H7 (cell line): ENCODE measurements around the gene OLAH. TPM values are rescaled to one million over a fixed set of nuclear protein-coding genes. Genes with fewer than 3 reads are reported as not detected.
A peak's percentile ranks its signal among the peaks of the same experiment; 100 is the strongest.

Experiments
- DNase-seq: peaks from one replicate; pipeline ENCODE4 v3.0.0; 2012
- H3K27me3 ChIP-seq: 2 replicates; pipeline ENCODE4 v1.6.0; 2011; ENCODE audit warnings: mild to moderate bottlenecking, low read length; ENCODE audit not compliant: control insufficient read depth, insufficient read depth
- H3K36me3 ChIP-seq: replicated peaks from 2 replicates; pipeline ENCODE4 v1.5.1; 2011; ENCODE audit warnings: low read length; ENCODE audit not compliant: control insufficient read depth, insufficient read depth
- H3K4me3 ChIP-seq: 2 replicates; pipeline ENCODE4 v1.5.1; 2011; ENCODE audit warnings: low read depth, mild to moderate bottlenecking, control low read depth, low read length, moderate library complexity; ENCODE audit not compliant: insufficient read depth
- total RNA-seq: library from RNA; depleted of rRNA; stranded (reverse); fragments of >200 nt; shearing (Covaris generic); gene quantifications from 2 replicates; pipeline ENCODE4 v1.2.3, GENCODE V29; 2014

OLAH gene
- total RNA-seq, 1 experiment from 2014 or later = not detected

DNA sequence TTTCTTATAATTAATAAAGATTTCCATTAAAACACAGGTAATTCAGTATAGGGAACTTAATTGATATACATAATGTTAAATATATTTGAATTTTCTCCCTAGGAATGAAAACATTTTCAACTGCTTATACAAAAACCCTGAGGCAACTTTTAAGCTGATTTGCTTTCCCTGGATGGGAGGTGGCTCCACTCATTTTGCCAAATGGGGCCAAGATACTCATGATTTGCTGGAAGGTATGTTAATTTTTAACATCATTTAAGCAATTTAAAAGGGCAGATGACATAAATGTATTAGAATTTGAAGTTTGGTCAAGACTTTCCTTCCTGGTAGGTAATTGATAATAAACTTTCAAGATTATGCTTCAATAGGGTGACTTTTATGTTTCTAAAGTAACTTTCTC lies 5.8 kb downstream of the OLAH start:
- no peak overlapping the region for H3K4me3 ChIP-seq

DNA sequence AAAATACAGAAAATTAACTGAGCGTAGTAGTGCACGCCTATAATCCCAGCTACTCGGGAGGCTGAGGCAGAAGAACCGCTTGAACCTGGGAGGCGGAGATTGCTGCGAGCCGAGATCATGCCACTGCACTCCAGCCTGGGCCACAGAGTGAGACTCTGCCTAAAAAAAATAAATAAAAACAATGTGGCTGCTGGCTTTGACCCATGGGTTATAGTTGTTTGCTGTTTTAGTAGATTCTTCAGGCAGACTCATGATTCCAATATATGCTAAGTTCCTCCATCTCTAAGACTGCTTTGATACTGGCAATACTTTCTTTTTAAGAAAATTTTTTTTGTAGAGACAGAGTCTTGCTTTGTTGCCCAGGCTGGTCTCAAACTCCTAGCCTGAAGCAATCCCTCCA lies 8.4 kb downstream of the OLAH start:
- H3K36me3 ChIP-seq = no peaks in the 10 kb centered on the region
- no peaks in the 10 kb centered on the region for H3K27me3 ChIP-seq
- no peak for DNase-seq
- H3K4me3 ChIP-seq = no peak overlapping the region

More for the DNA sequence above, 5.8 kb downstream of the OLAH start:
- H3K36me3 ChIP-seq = no peaks in the 10 kb centered on the region
- no peaks in the 10 kb centered on the region for H3K27me3 ChIP-seq
- DNase-seq = no peak

DNA sequence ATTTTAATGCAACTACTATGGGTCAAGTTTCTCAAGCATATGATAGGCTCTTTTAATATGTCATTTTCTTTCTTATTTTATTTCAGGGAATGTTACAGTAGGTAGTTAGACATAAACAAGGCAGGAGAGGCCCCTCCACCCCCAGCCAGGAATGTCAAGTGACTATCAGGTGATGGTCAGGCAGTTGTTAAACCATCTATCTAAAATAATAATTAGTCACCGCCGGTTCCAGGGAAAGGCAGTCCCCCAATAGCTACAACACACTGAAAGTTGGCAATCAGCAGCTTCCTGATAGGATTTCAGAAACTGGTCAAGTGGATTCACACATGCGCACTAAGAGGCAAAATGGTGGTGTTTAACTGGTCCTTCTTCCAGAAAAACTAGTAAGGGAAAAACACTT lies 9.3 kb downstream of the OLAH start:
- Histone ChIP-seq H3K27me3 (no peaks in the 10 kb centered on the region), H3K36me3 (no peaks in the 10 kb centered on the region), H3K4me3 (no peak overlapping the region)
- no peak for DNase-seq

DNA sequence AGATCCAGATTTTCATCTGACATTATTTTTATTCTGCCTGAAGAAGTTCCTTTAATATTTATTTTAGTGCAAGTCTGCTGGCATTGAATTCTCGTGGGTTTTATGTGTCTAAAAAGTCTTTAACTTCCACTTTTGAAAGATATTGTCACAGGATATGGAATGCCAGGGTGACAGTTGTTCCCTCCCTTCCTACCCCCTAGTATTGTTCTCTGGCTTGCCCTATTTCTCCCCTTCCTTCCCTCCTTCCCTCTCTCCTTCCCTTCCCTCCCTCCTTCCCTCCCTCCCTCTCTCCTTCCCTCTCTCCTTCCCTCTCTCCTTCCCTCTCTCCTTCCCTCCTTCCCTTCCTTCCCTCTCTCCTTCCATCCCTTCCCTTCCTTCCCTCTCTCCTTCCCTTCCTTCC lies 14.9 kb downstream of the OLAH start:
- Histone ChIP-seq H3K36me3 (no peaks in the 10 kb centered on the region), H3K4me3 (no peak overlapping the region), H3K27me3 (no peaks in the 10 kb centered on the region)
- DNase-seq = no peak

DNA sequence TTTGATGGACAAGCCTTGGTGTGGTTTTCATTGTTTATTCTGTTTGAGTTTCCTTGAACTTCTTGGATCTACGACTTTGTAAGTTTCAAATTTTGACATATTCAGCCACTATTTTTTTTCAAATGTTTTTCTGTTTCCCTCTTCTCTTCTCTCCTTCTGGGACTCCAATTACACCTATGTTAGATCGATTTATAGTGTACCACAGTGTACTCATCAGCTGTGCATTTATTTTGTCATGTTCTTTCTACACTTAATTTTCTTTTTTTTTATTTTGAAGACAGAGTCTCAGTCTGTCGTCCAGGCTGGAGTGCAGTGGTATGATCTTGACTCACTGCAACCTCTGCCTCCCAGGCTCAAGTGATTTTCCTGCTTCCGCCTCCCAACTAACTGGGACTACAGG lies 16.2 kb downstream of the OLAH start:
- no peaks in the 10 kb centered on the region for H3K27me3 ChIP-seq
- no peak for DNase-seq
- H3K4me3 ChIP-seq = no peak overlapping the region
- H3K36me3 ChIP-seq = no peaks in the 10 kb centered on the region

DNA sequence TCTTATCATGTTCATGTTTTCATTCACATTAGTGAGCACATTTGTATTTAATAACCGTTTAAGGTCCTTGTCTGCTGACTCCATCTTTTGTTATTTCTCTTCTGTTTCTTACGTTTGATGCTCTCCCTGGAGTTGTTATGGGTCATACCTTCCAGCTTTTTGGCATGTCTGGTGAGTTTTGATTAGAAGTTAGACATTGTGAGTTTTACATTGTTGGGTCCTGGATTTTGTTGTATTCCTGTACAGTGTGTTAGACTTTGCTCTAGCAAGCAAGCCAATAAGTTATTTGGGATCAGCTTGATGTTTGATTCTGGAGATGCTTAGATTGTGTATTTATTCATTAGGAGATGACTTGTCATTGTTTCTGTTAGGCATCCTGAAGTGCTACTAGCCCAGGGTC lies 16.9 kb downstream of the OLAH start:
- DNase-seq = no peak
- H3K27me3 ChIP-seq = no peaks in the 10 kb centered on the region
- H3K4me3 ChIP-seq = no peak overlapping the region
- no peaks in the 10 kb centered on the region for H3K36me3 ChIP-seq

DNA sequence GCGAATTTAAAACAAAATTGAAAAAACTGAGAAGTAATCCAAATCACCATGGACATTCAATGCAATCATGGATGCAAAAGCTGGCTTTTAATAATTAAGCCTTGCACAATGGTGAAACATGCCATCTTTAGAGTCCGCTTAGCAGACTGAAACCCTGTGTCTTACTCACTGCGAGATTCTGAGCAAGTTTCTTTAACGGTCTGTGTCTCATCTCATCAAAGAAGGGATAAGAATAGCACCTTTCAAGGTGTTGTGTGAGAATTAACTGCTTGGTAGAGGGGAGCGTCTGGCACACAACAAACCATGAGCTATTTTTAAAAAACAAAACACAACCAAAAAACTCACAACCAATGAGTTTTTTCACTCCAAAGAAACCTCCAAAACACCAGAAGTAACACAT lies 23.4 kb downstream of the OLAH start:
- H3K27me3 ChIP-seq = no peaks in the 10 kb centered on the region
- no peak overlapping the region for H3K4me3 ChIP-seq
- DNase-seq = no peak
- H3K36me3 ChIP-seq = no peaks in the 10 kb centered on the region

DNA sequence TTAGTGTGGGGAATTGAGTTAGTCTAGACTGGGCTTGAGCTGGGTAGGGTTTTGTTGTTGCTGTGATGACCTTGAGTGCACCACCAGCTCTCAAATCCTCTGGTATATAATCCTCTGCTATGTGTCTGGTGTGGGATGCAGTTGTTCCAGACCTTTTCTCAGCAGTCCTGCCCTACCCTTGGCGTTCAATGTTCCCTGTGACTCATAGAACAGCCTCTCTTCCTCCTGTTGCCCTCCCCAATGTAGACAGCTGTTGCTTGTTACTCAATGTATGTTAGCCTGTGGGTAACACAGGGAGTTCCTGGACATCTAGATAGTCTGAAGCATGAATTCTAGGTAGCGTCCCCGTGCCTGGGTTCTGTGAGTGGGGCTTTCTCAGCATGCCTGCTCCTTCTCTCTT lies 25.1 kb downstream of the OLAH start:
- no peak for DNase-seq
- H3K36me3 ChIP-seq = no peaks in the 10 kb centered on the region
- no peak overlapping the region for H3K4me3 ChIP-seq
- H3K27me3 ChIP-seq = no peaks in the 10 kb centered on the region

DNA sequence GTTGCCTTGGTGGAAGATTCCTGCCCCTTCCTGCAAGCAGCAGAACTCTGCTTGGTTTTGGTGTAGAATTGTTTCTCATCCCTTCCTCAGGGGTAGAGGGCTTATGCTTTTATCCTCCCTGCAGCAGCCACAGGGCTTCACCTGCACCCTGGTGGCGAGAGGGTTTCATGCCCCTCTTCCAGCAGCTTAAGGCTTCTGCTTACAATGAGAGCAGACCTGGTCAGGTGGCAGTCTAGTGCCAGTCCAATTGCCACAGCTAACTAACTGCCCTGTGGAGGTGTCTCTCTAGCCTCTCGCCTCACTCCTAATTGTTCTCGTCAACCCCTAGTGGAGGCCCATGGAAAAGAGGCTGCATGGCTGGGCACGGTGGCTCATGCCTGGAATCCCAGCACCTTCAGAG lies 25.5 kb downstream of the OLAH start:
- Histone ChIP-seq H3K27me3 (no peaks in the 10 kb centered on the region), H3K4me3 (no peak overlapping the region), H3K36me3 (no peaks in the 10 kb centered on the region)
- DNase-seq = peak; percentile 33

DNA sequence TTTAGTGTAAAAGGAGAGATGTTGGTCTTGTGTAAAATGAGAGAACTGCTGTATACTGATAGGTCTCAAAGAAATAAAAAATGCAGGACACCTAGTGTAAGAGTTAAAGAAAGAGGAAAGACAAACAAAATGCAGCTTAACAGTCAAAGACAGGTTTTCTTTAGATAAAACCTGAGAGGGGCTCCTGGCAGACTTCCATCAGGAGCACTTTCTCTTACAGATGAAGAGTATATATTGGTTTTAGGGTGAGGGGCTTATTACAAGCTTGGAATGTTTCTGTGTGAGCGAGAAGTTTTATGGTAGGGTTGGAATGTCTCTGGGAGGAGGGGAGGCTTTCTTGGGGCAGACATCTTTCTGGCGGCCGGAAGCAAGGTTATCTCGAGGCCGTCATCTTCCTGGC lies 28.6 kb downstream of the OLAH start:
- Histone ChIP-seq H3K27me3 (no peaks in the 10 kb centered on the region), H3K36me3 (no peaks in the 10 kb centered on the region), H3K4me3 (no peak overlapping the region)
- no peak for DNase-seq

DNA sequence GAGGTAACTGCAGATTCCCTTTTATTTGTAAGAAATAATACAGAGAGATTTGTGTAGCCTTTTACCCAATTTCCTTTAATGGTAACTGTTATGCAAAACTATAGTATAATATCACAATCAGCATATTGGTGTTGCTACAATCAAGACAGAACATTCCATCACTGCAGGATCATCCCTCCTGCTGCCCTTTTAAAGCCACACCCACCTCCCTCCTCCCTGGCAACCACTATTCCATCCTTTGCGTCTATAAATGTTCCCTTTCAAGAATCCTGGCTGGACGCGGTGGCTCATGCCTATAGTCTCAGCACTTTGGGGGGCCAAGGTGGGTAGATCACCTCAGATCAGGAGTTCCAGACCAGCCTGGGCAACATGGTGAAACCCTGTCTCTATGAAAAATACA lies 31.7 kb downstream of the OLAH start:
- H3K27me3 ChIP-seq = no peaks in the 10 kb centered on the region
- no peak for DNase-seq
- H3K36me3 ChIP-seq = no peaks in the 10 kb centered on the region
- H3K4me3 ChIP-seq = no peak overlapping the region

DNA sequence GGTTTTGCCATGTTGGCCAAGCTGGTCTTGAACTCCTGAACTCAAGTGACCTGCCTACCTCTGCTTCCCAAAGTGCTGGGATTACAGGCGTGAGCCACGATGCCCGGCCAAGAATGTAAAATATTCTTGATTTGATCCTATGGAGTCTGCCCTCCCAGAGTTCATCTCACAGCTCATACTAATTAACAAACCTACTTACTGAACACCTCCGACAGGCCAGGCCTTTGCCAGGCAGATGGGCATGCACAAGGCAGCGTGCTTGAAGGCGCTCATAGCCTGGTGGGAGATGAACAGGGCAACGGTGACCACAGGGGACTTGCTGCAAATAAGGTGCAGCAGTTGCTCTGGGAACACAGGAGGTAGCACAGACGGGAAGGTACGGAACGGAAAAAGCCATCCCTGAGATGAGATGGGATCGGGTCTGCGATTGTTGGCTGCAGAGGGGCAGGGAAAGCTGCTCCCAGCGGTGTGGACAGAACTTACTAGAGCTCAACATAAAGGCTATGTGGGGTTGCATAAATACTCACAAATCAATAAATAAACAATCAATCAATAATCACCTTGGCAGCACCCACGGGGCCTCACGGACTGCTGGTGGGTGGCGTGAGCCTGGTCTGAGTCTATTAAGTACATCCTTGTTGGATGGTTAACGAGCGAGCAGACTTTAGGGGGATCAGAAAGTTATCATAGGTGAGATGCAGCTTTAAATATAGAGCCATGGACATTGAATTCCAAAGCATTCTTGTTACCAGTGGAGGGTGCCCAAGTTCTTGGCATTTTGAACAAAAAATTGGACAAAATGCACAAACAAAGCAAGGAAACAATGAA lies 40.1 kb downstream of the OLAH start:
- no peaks in the 10 kb centered on the region for H3K36me3 ChIP-seq
- DNase-seq = no peak
- no peak overlapping the region for H3K4me3 ChIP-seq
- no peaks in the 10 kb centered on the region; the same call in 1 of the 2 replicates for H3K27me3 ChIP-seq

DNA sequence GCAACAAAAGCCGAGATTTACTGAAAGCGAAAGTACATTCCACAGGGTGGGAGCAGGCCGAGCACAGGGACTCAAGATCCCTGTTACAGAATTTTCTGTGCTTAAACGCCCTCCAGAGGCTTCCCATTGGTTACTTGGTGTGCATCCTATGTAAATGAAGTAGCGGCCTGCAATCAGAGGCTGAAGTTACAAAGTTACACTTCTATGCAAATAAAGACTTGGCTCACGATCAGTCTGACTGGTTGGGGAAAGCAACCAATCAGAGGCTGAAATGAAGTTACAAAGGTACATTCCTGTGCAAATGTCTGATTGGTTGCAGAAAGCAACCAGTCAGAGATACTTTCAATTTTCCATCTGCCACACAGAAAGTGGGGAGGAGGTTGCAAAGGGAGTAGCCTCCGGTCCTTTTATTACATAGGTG lies 40.8 kb downstream of the OLAH start:
- DNase-seq = peak; percentile 60
- Histone ChIP-seq H3K4me3 (no peak overlapping the region), H3K36me3 (no peaks in the 10 kb centered on the region), H3K27me3 (no peaks in the 10 kb centered on the region; the same call in 1 of the 2 replicates)

DNA sequence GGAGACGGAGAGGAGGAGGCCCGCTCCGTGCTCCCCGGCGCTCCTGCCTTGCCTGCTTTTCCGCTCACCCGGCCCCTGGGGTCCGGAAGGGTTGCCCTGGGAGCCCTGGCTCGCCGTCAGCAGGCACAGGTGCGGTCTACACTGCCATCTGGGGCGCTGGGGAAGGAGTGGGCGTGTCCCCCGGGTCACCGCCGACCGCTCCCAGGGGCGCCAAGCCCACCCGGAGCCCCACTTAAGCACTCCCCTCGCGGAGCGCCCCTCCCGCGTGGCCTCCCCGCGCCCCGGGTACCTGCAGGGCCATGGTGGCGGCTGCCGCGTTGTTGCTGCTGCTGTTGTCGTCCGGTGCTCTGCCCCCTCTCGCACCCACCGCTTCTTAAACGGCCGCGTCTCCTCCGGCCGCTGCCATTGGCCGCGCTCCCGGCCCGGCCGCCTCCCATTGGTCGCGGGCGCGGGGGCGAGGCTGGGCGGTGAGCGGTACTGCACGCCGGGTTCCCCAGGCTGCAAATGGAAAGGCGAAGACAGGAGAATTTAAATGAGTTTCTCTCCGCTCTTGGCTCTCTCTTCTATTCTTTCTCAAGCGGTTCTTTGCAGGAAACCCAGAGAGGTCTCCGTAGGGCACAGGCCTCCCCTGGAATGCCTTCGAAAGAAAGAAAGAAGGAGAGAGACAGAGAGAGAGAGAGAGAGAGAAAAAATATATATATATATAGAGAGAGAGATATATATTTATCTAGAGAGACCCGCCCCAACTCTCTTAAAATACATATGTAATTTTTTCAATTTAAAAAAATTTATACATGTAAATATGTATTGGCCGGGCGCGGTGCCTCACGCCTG lies 44.9 kb downstream of the OLAH start, which contains the start of gene ACBD7:
Gene ACBD7, minus strand, starts transcription at position 349 of the 834 bp plus-strand sequence. Its CDS starts 48 bp downstream, at position 301.
- Histone ChIP-seq H3K4me3 (peak within 1 kb of the TSS; percentile 73), H3K36me3 (no peaks in the 10 kb centered on the region), H3K27me3 (peaks cover 1% of the 10 kb centered on the region; the same call in 1 of the 2 replicates)
- DNase-seq = peak; percentile 98

DNA sequence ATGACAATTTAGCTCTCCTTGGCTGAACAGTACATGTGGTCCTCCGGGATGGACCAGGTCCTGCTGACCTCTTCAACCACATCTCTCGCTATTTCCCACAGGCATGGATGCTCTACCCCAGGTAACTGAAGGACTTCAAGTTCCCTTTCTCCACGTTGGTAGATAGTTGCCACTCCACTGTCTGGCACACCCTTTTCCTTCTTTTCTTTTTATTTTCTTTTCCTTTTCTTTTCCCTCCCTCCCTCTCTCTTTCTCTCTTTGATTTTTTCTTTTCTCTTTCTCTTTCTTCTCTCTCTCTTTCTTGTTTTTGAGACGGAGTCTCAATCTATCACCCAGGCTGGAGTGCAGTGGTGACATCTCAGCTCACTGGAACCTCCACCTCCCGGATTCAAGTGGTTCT lies 47.7 kb downstream of the OLAH start:
- DNase-seq = no peak
- peaks cover 3% of the 10 kb centered on the region; the same call in 1 of the 2 replicates for H3K27me3 ChIP-seq

More for the DNA sequence above, 47.7 kb downstream of the OLAH start:
- no peak overlapping the region for H3K4me3 ChIP-seq
- no peaks in the 10 kb centered on the region for H3K36me3 ChIP-seq
